Measurements from ENCODE around the gene KRT84. TPM values are rescaled to one million over a fixed set of nuclear protein-coding genes. Genes with fewer than 3 reads are reported as not detected.

KRT84 gene
- total and polyA plus RNA-seq, 11 donors, result not detected

- H3K9me3 ChIP-seq, result no peaks in the 10 kb centered on the region
- ATAC-seq, result no peak
- no peaks in the 10 kb centered on the region for H3K4me1 ChIP-seq
- H3K36me3 ChIP-seq, result no peaks in the 10 kb centered on the region
- 89 to 100% (median 94%) methylated on average over 2 to 3 of the region's 3 CpGs for whole genome bisulfite sequencing, 4 donors
- no peak overlapping the region for H3K4me3 ChIP-seq
- intact Hi-C loops (cut with DNase I), result no loop called here
- TF ChIP-seq CTCF (IDR thresholded peaks at IDR 0.05) (no peak), POLR2A (IDR thresholded peaks at IDR 0.05) (no peak)
- H3K27me3 ChIP-seq, result peaks cover 0 to 6% (median 0%) of the 10 kb centered on the region in 9 donors
- DNase-seq, result no peak
- H3K27ac ChIP-seq, result no peak overlapping the region
Observed at GRCh38 chr12:52404951-52405350, 19.5 kb upstream of the KRT84 start.

DNA sequence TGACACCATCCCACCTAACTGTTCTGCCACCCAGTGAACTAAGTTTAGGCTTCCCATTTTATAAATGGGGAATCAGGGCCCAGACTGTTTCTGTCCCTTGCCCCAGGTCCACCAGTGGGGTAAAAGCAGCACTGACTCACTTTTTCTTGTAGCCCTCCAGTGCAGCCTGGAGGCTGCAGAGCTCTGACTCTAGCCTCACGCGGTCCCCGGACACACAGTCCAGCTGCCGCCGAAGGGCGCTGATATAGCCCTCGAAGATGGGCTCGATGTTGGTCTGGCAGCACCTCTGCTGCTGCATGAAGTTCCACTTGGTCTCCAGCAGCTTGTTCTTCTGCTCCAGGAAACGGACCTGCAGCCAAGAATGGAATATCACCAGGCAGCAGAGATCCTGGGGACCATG is 18.1 kb upstream of the KRT84 start:
- no peaks in the 10 kb centered on the region for H3K36me3 ChIP-seq
- no peaks in the 10 kb centered on the region for H3K9me3 ChIP-seq
- DNase-seq, result no peak
- H3K4me3 ChIP-seq, result no peak overlapping the region
- no peak for ATAC-seq
- TF ChIP-seq POLR2A (IDR thresholded peaks at IDR 0.05) (no peak), CTCF (IDR thresholded peaks at IDR 0.05) (no peak)
- intact Hi-C loops (cut with DNase I), result no loop called here
- no peaks in the 10 kb centered on the region for H3K4me1 ChIP-seq
- WGBS, 4 donors, result 81 to 90% (median 89%) methylated on average over 5 to 9 of the region's 9 CpGs
- H3K27me3 ChIP-seq, result peaks cover 0 to 11% (median 0%) of the 10 kb centered on the region in 9 donors
- no peak overlapping the region for H3K27ac ChIP-seq

DNA sequence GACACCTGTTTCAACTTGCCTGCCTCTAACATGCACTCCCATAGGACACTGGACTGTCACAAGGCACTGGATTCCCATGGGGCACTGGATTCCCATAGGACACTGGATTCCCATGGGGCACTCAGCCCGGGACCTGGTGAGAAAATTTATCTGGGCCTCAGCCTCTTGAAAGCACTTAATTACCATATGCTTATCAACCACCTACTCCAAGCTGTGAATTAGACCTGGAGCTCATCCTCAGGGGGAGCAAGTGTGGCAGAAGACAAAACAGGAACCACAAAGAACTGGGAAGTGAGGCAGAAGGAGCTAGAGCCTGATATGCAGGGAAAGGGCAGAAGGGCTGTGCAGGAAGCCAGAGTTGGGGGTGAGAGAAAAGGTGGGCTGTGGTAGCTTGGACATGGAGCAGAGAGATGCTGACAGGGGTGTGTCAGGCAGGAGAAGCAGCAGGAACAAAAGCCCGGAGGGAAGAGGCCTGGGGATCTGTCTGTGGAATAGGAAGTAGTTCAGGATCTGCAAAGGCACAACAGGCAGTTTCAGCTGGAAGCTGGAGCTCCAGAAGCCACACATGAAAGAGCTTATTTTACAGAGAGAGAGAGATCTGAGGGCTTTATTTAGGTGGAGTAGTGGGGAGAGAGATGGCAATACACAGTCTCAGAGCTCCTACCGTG is 17.6 kb upstream of the KRT84 start:
- Histone ChIP-seq H3K9me3 (no peaks in the 10 kb centered on the region), H3K4me1 (no peaks in the 10 kb centered on the region), H3K27ac (no peak overlapping the region), H3K4me3 (no peak overlapping the region), H3K36me3 (no peaks in the 10 kb centered on the region), H3K27me3 (peaks cover 0 to 14% (median 0%) of the 10 kb centered on the region in 9 donors)
- WGBS, 4 donors, result 45 to 56% (median 49%) methylated on average over 2 to 3 of the region's 3 CpGs
- intact Hi-C loops (cut with DNase I), result no loop called here
- ATAC-seq (no peak), DNase-seq (no peak)
- TF ChIP-seq CTCF (IDR thresholded peaks at IDR 0.05) (no peak), POLR2A (IDR thresholded peaks at IDR 0.05) (no peak)

GRCh38 chr12:52402377-52402776 is 16.9 kb upstream of the KRT84 start:
- intact Hi-C loops (cut with DNase I), result no loop called here

More at GRCh38 chr12:52402377-52402776, 16.9 kb upstream of the KRT84 start:
- DNase-seq, result no peak
- TF ChIP-seq CTCF (IDR thresholded peaks at IDR 0.05), result no peak
- TF ChIP-seq POLR2A (IDR thresholded peaks at IDR 0.05), result no peak
- WGBS, 4 donors, result 93 to 98% (median 96%) methylated on average over 2 of the region's 2 CpGs
- no peaks in the 10 kb centered on the region for H3K9me3 ChIP-seq
- H3K4me3 ChIP-seq, result no peak overlapping the region
- H3K36me3 ChIP-seq, result no peaks in the 10 kb centered on the region
- H3K4me1 ChIP-seq, result no peaks in the 10 kb centered on the region
- no peak overlapping the region for H3K27ac ChIP-seq
- ATAC-seq, result no peak
- peaks cover 0 to 14% (median 0%) of the 10 kb centered on the region in 9 donors for H3K27me3 ChIP-seq
